Fibroblast of skin of right biceps (primary cell): Measurements from ENCODE around the gene FAM200A.
"Not testable (repeated sequence)": the region's sequence is repeated elsewhere in the genome, so short reads cannot be mapped to it uniquely, and the experiment has no call there.

Experiments
- DNase-seq: peaks from one replicate; pipeline ENCODE4 v3.0.0-alpha.2; 2013

Gene FAM200A

GRCh38 chr7:99558306-99559174 lies 6.6 kb upstream of the FAM200A start, which contains the start of gene ZNF655:
Gene ZNF655 (plus strand): TSS chr7:99558642. CDS start chr7:99560560, 1,918 bp downstream.
- DNase-seq, result peak; percentile 94

- no peak for DNase-seq
Observed at GRCh38 chr7:99557940-99558305, 6.0 kb upstream of the FAM200A start.

- no peak for DNase-seq
Observed at GRCh38 chr7:99557196-99557607, 5.3 kb upstream of the FAM200A start.

DNA sequence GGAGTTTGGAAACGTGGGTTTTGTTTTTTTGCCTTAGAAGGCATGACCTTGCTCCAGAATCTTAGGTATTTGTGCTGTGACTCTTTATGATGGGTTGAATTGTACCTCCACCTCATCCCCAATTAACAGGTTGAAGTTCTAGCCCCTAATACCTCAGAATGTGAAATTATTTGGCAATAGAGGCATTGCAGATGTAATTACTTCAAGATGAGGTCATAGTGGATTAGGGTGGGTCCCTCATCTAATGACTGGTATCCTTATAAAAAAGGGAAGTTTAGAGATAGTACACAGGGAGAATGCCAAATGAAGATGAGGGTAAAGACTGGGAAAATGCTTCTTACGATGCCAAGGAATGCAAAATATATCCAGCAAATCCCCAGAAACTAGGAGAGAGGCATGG lies 3.0 kb upstream of the FAM200A start:
- no peak for DNase-seq

DNA sequence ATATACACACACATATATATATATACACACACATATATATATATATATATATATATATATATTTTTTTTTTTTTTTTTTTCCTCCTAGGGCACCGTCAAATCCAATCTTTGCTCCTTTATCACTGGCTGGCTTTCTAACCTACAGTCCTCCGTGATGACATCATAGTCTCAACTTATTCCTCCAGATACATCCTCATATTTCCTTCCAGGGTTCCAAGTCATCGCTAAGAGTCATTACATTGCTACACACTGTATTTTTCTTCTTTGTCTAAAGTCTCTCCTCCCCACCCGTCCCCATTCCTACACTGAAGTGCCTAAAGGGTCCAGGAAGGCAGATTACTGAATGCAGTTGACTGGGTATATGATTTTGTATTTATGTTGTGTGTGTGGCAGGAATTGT lies 1.1 kb upstream of the FAM200A start:
- no peak for DNase-seq

DNA sequence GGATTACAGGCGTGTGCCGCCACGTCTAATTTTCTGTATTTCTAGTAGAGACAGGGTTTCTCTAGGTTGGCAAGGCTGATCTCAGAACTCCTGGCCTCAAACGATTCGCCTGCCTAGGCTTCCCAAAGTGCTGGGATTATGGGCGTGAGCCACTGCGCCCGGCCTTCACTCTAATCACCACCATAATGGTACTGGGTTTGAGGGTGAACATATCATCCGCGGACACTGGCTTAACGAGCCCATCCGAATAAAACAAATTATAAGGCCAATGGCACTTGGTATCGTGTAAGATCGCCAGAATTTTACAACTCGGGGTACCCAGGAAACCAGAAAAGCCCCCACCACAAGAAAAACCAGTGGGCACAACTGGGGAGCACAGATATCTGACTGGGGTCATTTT lies 580 bp downstream of the FAM200A start:
- DNase-seq, result no peak

DNA sequence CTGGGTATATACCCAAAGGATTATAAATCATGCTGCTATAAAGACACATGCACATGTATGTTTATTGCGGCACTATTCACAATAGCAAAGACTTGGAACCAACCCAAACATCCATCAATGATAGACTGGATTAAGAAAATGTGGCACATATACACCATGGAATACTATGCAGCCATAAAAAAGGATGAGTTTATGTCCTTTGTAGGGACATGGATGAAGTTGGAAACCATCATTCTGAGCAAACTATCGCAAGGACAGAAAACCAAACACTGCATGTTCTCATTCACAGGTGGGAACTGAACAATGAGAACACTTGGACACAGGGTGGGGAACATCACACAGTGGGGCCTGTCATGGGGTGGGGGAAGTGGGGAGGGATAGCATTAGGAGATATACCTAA lies 2.4 kb downstream of the FAM200A start:
- DNase-seq, result not testable (repeated sequence)

DNA sequence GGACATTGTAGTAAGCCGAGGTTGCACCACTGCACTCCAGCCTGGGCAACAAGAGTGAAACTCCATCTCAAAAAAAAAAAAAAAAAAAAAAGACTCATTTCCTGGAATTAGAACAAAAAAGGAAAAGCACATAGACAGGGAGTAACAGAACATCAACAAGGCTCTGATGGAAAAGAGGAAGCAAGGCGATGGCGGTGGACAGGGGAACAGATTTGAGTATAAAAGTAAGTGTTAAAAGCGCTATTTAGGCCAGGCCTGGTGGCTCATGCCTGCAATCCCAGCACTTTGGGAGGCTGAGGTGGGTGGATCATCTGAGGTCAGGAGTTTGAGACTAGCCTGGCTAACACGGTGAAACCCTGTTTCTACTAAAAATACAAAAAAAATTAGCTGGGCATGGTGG lies 6.6 kb downstream of the FAM200A start:
- not testable (repeated sequence) for DNase-seq

- DNase-seq, result no peak
Observed at GRCh38 chr7:99543916-99544315, 8.0 kb downstream of the FAM200A start.

DNA sequence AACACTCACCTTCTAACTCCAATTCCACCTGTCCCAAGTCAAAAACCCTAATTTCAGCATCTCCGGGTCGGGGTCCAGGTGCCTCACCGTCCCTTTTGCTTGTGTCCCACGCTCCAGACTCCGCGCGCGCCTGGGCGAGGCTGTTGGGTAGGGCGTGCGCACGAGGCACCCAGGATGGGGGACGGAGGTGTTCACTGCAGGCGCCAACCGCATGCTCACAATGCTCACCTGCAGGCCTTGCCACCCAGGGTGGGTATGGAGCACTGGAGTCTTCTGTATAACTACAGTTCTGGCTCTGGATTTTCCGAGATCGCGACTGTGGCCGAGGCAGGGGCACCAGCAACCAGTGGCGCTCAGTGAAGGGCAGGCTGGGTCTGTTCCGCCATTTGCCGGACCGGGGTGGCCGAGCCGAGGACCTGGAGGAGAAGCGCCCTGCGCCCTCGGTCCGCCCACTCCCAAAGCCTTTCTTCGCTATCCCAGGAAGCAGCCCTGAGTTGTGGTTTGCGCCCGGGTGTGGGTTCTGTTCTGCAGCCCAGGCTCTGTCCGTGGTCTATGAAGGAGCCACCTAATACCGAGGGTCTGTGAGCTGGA lies 8.7 kb downstream of the FAM200A start:
- no peak for DNase-seq

GRCh38 chr7:99541212-99541611 lies 10.7 kb downstream of the FAM200A start:
- DNase-seq, result no peak

GRCh38 chr7:99540542-99540941 lies 11.4 kb downstream of the FAM200A start:
- no peak for DNase-seq

DNA sequence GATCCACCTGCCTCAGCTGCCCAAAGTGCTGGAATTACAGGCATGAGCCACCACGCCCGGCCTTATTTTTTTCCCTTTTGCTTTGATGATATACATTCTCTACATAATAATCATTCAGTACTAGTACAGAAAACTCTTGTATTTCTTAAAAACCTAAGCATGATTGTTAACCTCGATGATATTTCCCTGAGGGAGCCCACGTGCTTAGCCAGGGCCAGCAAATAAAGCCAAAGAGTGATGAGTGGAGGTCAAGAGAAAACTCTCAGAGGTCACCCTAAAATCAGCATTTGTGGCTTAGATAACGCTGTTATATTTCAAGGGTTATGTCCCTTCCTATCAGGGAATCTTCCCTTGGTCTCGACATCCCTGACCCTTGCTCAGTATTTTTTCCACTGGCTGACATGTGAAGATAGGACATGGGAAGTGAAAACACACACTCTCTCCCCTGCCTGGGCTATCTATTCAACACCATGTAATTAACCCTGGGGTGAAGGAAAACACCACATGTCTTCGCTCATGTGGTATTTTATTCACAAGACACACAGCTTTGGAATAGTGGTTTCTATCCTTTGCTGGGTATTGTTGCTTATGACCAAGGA lies 12.6 kb downstream of the FAM200A start:
- no peak for DNase-seq

- no peak for DNase-seq
Observed at GRCh38 chr7:99535667-99536066, 16.2 kb downstream of the FAM200A start.

DNA sequence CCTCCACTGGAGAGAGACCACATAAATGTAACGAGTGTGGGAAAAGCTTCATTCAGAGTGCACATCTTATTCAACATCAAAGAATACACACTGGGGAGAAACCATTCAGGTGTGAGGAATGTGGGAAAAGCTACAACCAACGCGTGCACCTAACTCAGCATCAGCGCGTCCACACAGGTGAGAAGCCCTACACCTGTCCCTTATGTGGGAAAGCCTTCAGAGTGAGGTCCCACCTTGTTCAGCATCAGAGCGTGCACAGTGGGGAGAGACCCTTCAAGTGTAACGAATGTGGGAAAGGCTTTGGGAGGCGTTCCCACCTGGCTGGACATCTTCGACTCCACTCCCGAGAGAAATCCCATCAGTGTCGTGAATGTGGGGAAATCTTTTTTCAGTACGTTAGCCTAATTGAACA lies 20.6 kb downstream of the FAM200A start:
- DNase-seq, result no peak

- DNase-seq, result no peak
Observed at GRCh38 chr7:99525713-99526440, 26.0 kb downstream of the FAM200A start.

- DNase-seq, result no peak
Observed at GRCh38 chr7:99521399-99521798, 30.5 kb downstream of the FAM200A start.

GRCh38 chr7:99514050-99514449 lies 37.9 kb downstream of the FAM200A start:
- DNase-seq, result peak; percentile 38

DNA sequence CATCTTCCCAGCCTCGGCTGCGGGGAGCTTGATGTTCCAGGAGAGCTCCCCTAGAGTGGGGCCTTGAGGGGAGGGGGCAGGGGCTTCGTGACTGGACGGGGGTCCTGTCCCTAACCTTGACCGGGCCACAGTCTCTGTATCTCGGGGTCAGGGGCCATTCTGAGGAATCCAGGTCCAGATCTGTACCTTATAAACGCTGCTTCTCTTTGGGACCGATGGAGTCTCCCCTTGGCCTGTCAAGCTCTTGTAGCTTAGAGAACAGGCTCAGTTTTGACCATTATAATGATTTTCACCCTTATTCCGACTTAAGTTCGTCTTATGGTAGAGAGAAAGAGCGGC lies 46.6 kb downstream of the FAM200A start:
- DNase-seq, result no peak

GRCh38 chr7:99504603-99505323 lies 47.2 kb downstream of the FAM200A start, which contains the start of gene ZKSCAN5:
Gene ZKSCAN5 (plus strand): TSS chr7:99504662. CDS start chr7:99506045, 1,383 bp downstream.
- DNase-seq, result peak; percentile 98

GRCh38 chr7:99504281-99504602 lies 47.7 kb downstream of the FAM200A start:
- no peak for DNase-seq

- DNase-seq, result not testable (repeated sequence)
Observed at GRCh38 chr7:99501236-99501635, 50.7 kb downstream of the FAM200A start.

GRCh38 chr7:99500637-99501009 lies 51.3 kb downstream of the FAM200A start:
- no peak for DNase-seq
